OCI-LY1 (cell line): ENCODE measurements around the gene AP2A2.

ENCODE experiments used
- H2AFZ ChIP-seq: fragments of 200-600 bp; sonication (generic), shearing (Covaris generic); 2 replicates; pipeline ENCODE4 v1.6.0; 2014; ENCODE audit warnings: antibody characterized with exemption, mild to moderate bottlenecking, low read length
- H3F3A ChIP-seq: fragments of 200-600 bp; sonication (generic), shearing (Covaris generic); 2 replicates; pipeline ENCODE4 v1.6.0; 2014; ENCODE audit warnings: mild to moderate bottlenecking, antibody characterized with exemption, low read length, moderate library complexity; ENCODE audit not compliant: insufficient read depth
- H3K27ac ChIP-seq: fragments of 200-600 bp; sonication (generic); 2 replicates; pipeline ENCODE4 v1.5.1; 2014; ENCODE audit warnings: low read length, mixed run types, mild to moderate bottlenecking, low read depth; ENCODE audit not compliant: poor library complexity, severe bottlenecking
- H3K27me3 ChIP-seq: fragments of 200-600 bp; sonication (generic); 2 replicates; pipeline ENCODE4 v1.6.0; 2014; ENCODE audit warnings: antibody characterized with exemption, mild to moderate bottlenecking, low read length, moderate library complexity; ENCODE audit not compliant: insufficient read depth
- H3K36me3 ChIP-seq: fragments of 200-600 bp; sonication (generic); 2 replicates; pipeline ENCODE4 v1.6.1; 2014; ENCODE audit warnings: mild to moderate bottlenecking, antibody characterized with exemption, low read length, moderate library complexity, mixed read lengths; ENCODE audit not compliant: insufficient read depth
- H3K4me1 ChIP-seq: fragments of 200-600 bp; sonication (generic); 2 replicates; pipeline ENCODE4 v1.5.1; 2014; ENCODE audit warnings: mild to moderate bottlenecking, low read length, moderate library complexity; ENCODE audit not compliant: insufficient read depth, severe bottlenecking
- H3K4me2 ChIP-seq: fragments of 200-600 bp; sonication (generic), shearing (Covaris generic); 2 replicates; pipeline ENCODE4 v1.6.1; 2014; ENCODE audit warnings: low read length
- H3K4me3 ChIP-seq: fragments of 200-600 bp; sonication (generic); 2 replicates; pipeline ENCODE4 v1.5.1; 2014; ENCODE audit warnings: low read length, low read depth, mild to moderate bottlenecking, mixed read lengths; ENCODE audit not compliant: poor library complexity, severe bottlenecking
- H3K79me2 ChIP-seq: fragments of 200-600 bp; shearing (Covaris generic); 2 replicates; pipeline ENCODE4 v1.6.1; 2016; ENCODE audit warnings: mixed run types, low read length, mixed read lengths; ENCODE audit not compliant: insufficient read depth
- H3K9ac ChIP-seq: fragments of 200-600 bp; sonication (generic), shearing (Covaris generic); 2 replicates; pipeline ENCODE4 v1.6.1; 2014; ENCODE audit warnings: mild to moderate bottlenecking, low read length, mixed read lengths
- H3K9me2 ChIP-seq: fragments of 200-600 bp; sonication (generic), shearing (Covaris generic); 2 replicates; pipeline ENCODE4 v1.6.1; 2014; ENCODE audit warnings: low read depth, mild to moderate bottlenecking, low read length, mixed read lengths
- H3K9me3 ChIP-seq: fragments of 200-600 bp; shearing (Covaris generic); 2 replicates; pipeline ENCODE4 v1.6.1; 2014; ENCODE audit warnings: low read length, mixed read lengths
- H4K20me1 ChIP-seq: fragments of 200-600 bp; sonication (generic), shearing (Covaris generic); 2 replicates; pipeline ENCODE4 v1.6.0; 2016; ENCODE audit warnings: mild to moderate bottlenecking, low read length; ENCODE audit not compliant: insufficient read depth
- EZH2 ChIP-seq: fragments of 200-600 bp; sonication (generic), shearing (Covaris generic); IDR thresholded peaks from 2 replicates; pipeline ENCODE4 v1.8.0; 2017; ENCODE audit warnings: borderline replicate concordance, mixed run types, mild to moderate bottlenecking, antibody characterized with exemption, low read length, moderate library complexity, mixed read lengths
- TF ChIP-seq, protein P1 (sequence below): fragments of 200-600 bp; sonication (generic), shearing (Covaris generic); IDR thresholded peaks from 2 replicates; pipeline ENCODE4 v1.5.1; 2017; ENCODE audit warnings: mild to moderate bottlenecking, antibody characterized with exemption, low read length, moderate library complexity, mixed read lengths

Gene AP2A2

DNA sequence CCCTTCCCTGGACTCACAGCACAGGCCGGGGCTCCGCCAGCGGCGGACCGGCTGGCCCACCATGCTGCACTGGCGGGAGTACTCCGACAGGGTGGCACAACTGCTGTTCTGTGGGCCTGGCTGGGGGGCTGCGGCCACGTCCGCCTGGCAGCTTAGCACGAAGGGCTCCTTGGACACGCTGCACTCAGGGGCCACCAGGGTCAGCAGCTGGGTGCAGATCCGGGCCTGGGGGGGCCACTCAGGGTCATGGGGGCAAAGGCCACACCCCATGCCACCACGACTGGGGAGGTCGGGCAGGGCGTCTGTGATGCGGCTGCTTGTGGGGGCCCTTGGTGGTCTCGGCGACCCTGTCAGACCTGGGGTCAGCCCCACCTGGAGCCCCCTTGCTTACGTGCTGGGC, 104.9 kb downstream of the AP2A2 start:
- Histone ChIP-seq H3K4me3 (no peak overlapping the region), H4K20me1 (no peaks in the 10 kb centered on the region), H3K27me3 (no peaks in the 10 kb centered on the region), H3K9me3 (no peaks in the 10 kb centered on the region), H3K9me2 (no peaks in the 10 kb centered on the region), H3F3A (no peaks in the 10 kb centered on the region), H3K9ac (no peak overlapping the region), H3K36me3 (no peaks in the 10 kb centered on the region), H2AFZ (no peak overlapping the region), H3K79me2 (no peaks in the 10 kb centered on the region), H3K27ac (no peak overlapping the region), H3K4me1 (no peaks in the 10 kb centered on the region), H3K4me2 (no peak overlapping the region)
- TF ChIP-seq EZH2, result no peak
- TF ChIP-seq, protein P1, sequence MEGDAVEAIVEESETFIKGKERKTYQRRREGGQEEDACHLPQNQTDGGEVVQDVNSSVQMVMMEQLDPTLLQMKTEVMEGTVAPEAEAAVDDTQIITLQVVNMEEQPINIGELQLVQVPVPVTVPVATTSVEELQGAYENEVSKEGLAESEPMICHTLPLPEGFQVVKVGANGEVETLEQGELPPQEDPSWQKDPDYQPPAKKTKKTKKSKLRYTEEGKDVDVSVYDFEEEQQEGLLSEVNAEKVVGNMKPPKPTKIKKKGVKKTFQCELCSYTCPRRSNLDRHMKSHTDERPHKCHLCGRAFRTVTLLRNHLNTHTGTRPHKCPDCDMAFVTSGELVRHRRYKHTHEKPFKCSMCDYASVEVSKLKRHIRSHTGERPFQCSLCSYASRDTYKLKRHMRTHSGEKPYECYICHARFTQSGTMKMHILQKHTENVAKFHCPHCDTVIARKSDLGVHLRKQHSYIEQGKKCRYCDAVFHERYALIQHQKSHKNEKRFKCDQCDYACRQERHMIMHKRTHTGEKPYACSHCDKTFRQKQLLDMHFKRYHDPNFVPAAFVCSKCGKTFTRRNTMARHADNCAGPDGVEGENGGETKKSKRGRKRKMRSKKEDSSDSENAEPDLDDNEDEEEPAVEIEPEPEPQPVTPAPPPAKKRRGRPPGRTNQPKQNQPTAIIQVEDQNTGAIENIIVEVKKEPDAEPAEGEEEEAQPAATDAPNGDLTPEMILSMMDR, result no peak

DNA sequence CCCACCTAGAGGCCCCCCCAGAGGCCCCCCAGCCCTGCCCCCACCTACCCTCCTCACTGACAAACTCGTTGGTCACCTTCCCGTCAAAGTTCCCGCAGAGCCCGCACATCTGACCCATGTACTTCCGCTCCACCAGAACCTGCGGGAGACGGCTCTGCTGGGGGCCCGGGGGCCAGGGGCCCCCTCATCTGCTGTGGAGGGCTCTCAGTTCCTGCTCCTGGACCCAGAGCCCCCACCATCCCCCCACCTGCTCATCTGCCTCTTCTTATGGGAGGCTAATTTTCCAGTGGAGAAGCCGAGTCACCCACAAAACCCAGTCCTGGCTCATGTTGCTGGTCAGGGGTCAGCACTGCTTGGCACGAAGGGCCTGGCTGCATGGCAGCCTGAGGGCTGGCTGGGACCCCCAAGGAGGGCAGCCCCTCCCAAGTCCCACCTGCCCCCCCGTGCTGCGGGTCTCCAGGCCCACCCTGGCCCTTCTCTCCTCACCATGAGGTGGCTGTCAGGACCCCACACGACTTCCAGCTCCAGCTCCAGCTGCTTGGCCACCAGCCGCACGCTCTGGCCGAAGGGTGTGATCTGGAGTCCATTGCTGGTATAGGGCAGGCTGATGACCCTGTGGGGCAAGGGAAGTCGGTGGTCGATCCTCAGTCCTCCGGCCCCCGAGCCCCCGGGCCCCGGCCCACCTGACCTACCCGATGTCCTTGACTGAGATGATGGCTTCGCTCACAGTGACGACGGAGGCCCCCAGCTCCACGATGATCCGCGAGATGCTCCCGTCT, 105.6 kb downstream of the AP2A2 start:
- Histone ChIP-seq H4K20me1 (no peaks in the 10 kb centered on the region), H3K4me3 (no peak overlapping the region), H2AFZ (no peak overlapping the region), H3K27ac (no peak overlapping the region), H3F3A (no peaks in the 10 kb centered on the region), H3K4me2 (no peak overlapping the region), H3K9me2 (no peaks in the 10 kb centered on the region), H3K79me2 (no peaks in the 10 kb centered on the region), H3K4me1 (no peaks in the 10 kb centered on the region), H3K36me3 (no peaks in the 10 kb centered on the region), H3K27me3 (no peaks in the 10 kb centered on the region), H3K9ac (no peak overlapping the region), H3K9me3 (no peaks in the 10 kb centered on the region)
- TF ChIP-seq, protein P1, result no peak

DNA sequence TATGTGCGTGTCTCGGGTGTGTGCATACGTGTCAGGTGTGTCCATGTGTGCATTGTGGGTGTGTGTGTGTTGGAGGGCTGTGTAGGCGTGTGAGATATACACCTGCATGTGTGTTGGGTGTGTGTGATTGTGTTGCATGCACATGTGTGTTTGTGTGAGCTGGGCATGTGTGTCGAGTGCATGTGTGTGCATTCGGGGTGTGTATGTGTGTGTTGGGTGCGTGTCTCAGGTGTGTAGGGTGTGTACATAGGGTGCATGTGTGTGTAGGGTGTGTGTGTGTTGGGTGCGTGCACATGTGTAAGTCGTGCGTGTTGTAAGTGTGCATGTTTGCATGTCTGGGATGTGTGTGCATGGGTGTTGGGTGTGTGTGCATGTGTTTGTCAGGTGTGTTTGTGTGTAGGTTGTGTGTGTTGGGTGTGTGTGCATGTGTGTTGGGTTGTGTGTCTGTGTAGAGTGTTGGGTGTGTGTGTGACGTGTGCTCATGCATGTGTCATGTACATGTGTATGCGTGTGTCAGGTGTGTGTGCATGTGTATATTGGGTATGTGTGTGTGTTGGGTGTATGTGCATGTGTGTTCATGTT, 106.7 kb downstream of the AP2A2 start:
- Histone ChIP-seq H3K79me2 (no peaks in the 10 kb centered on the region), H3K36me3 (no peaks in the 10 kb centered on the region), H3K27ac (no peak overlapping the region), H4K20me1 (no peaks in the 10 kb centered on the region), H3K9me3 (no peaks in the 10 kb centered on the region), H3K9ac (no peak overlapping the region), H3K27me3 (no peaks in the 10 kb centered on the region), H3K9me2 (no peaks in the 10 kb centered on the region), H2AFZ (no peak overlapping the region), H3F3A (no peaks in the 10 kb centered on the region), H3K4me1 (no peaks in the 10 kb centered on the region), H3K4me3 (no peak overlapping the region), H3K4me2 (no peak overlapping the region)
- TF ChIP-seq, protein P1, result no peak
- no peak for TF ChIP-seq EZH2
